Endothelial cell (in vitro differentiated cells): ENCODE results near the gene KIF12. TPM values are rescaled to one million over a fixed set of nuclear protein-coding genes. Genes with fewer than 3 reads are reported as not detected.

Experiments
- DNase-seq: peaks from one replicate; pipeline ENCODE4 v3.0.0; 2021; ENCODE audit warnings: low spot score
- H3K27ac Mint-ChIP-seq: one replicate; pipeline ENCODE4 v1.8.0; 2021; ENCODE audit warnings: mixed read lengths, inconsistent platforms; ENCODE audit not compliant: unreplicated experiment
- H3K27me3 Mint-ChIP-seq: one replicate; pipeline ENCODE4 v1.8.0; 2021; ENCODE audit warnings: mild to moderate bottlenecking, moderate library complexity, mixed read lengths, inconsistent platforms; ENCODE audit not compliant: unreplicated experiment
- H3K36me3 Mint-ChIP-seq: one replicate; pipeline ENCODE4 v1.8.0; 2021; ENCODE audit warnings: mild to moderate bottlenecking, low read depth, mixed read lengths, inconsistent platforms; ENCODE audit not compliant: unreplicated experiment
- H3K4me1 Mint-ChIP-seq: one replicate; pipeline ENCODE4 v1.8.0; 2021; ENCODE audit warnings: mild to moderate bottlenecking, mixed read lengths, inconsistent platforms; ENCODE audit not compliant: unreplicated experiment
- H3K4me3 Mint-ChIP-seq: one replicate; pipeline ENCODE4 v1.8.0; 2021; ENCODE audit warnings: mild to moderate bottlenecking, mixed read lengths, inconsistent platforms; ENCODE audit not compliant: unreplicated experiment
- H3K9me3 Mint-ChIP-seq: one replicate; pipeline ENCODE4 v1.8.0; 2021; ENCODE audit warnings: mixed read lengths, inconsistent platforms; ENCODE audit not compliant: unreplicated experiment
- CTCF ChIP-seq: fragments of 200-600 bp; sonication (generic); IDR thresholded peaks from one replicate; pipeline ENCODE4 v1.5.0; 2021; ENCODE audit warnings: antibody characterized with exemption; ENCODE audit not compliant: unreplicated experiment
- total RNA-seq: library from RNA; stranded (reverse); fragmentation: NEBNext Ultra II Directional; extraction: Animal tissue kit (Norgen Biotek cat#: 25700); gene quantifications from one replicate; pipeline ENCODE4 v1.2.1, GENCODE V29; 2021; ENCODE audit not compliant: unreplicated experiment

KIF12 gene
- total RNA-seq, 1 donor from 2014 or later, result 0.26 TPM

- Mint-ChIP-seq H3K4me1 (peaks cover 12% of the 10 kb centered on the region), H3K27ac (no peak overlapping the region), H3K4me3 (no peak overlapping the region), H3K27me3 (peaks cover 9% of the 10 kb centered on the region), H3K36me3 (peaks cover 8% of the 10 kb centered on the region), H3K9me3 (no peaks in the 10 kb centered on the region)
- DNase-seq, result no peak
- TF ChIP-seq CTCF, result no peak
Observed at GRCh38 chr9:114123031-114123977, 24.2 kb upstream of the KIF12 start.

GRCh38 chr9:114122136-114123027 lies 23.3 kb upstream of the KIF12 start:
- no peak for DNase-seq
- Mint-ChIP-seq H3K27me3 (peaks cover 9% of the 10 kb centered on the region), H3K36me3 (peaks cover 4% of the 10 kb centered on the region), H3K27ac (no peak overlapping the region), H3K9me3 (no peaks in the 10 kb centered on the region), H3K4me1 (peaks cover 12% of the 10 kb centered on the region), H3K4me3 (no peak overlapping the region)
- TF ChIP-seq CTCF, result no peak

- no peak overlapping the region for H3K4me3 Mint-ChIP-seq
- peaks cover 11% of the 10 kb centered on the region for H3K27me3 Mint-ChIP-seq
- H3K9me3 Mint-ChIP-seq, result no peaks in the 10 kb centered on the region
Observed at GRCh38 chr9:114121227-114122135, 22.4 kb upstream of the KIF12 start.

More at GRCh38 chr9:114121227-114122135, 22.4 kb upstream of the KIF12 start:
- Mint-ChIP-seq H3K27ac (no peak overlapping the region), H3K36me3 (no peaks in the 10 kb centered on the region), H3K4me1 (peaks cover 12% of the 10 kb centered on the region)
- no peak for DNase-seq
- no peak for TF ChIP-seq CTCF
